IMR-90 (cell line): Measurements from ENCODE around the gene NAV2. TPM values are rescaled to one million over a fixed set of nuclear protein-coding genes. Genes with fewer than 3 reads are reported as not detected.

Experiments used
- ATAC-seq: fragments of 200-7000 bp; cut with Tn5 transposase; 2 replicates; pipeline ENCODE4 v1.9.1; 2020; ENCODE audit warnings: low read depth, mild to moderate bottlenecking, moderate library complexity
- BruUV-seq: library from RNA; stranded (reverse); fragments of 400-500 nt; replicated peaks from 2 replicates; lab custom pipeline; 2021; lab: Mats Ljungman, UMichigan
- CTCF ChIA-PET: fragments of 300-600 bp; formaldehyde crosslinking; extraction: SDS; loops from one replicate; lab custom pipeline; 2021; ENCODE audit warnings: antibody characterized with exemption; lab: Yijun Ruan, JAX
- POLR2A ChIA-PET: fragments of 300-600 bp; sonication (Branson Sonifier 250); formaldehyde crosslinking; loops from one replicate; lab custom pipeline; 2022; ENCODE audit warnings: antibody characterized with exemption; ENCODE audit not compliant: unreplicated experiment; lab: Charles Lee
- DNase-seq: peaks from one replicate; pipeline ENCODE4 v3.0.0; 2013
- H2AFZ ChIP-seq: replicated peaks from 2 replicates; pipeline ENCODE3; 2013; ENCODE audit warnings: low read length, mild to moderate bottlenecking; ENCODE audit not compliant: poor library complexity
- H2AK5ac ChIP-seq: 2 replicates; pipeline ENCODE4 v1.6.1; 2013; ENCODE audit warnings: low read depth, low read length, inconsistent platforms
- H2AK9ac ChIP-seq: replicated peaks from 2 replicates; pipeline ENCODE3; 2013; ENCODE audit warnings: mild to moderate bottlenecking, low read depth, low read length, moderate library complexity; ENCODE audit not compliant: poor library complexity
- H2BK120ac ChIP-seq: 2 replicates; pipeline ENCODE4 v1.6.1; 2013; ENCODE audit warnings: low read depth, low read length, inconsistent platforms
- H2BK15ac ChIP-seq: 3 replicates; pipeline ENCODE4 v1.6.1; 2013; ENCODE audit warnings: low read depth, low read length, inconsistent platforms
- H2BK20ac ChIP-seq: 2 replicates; pipeline ENCODE4 v1.6.1; 2013; ENCODE audit warnings: low read depth, mild to moderate bottlenecking, inconsistent platforms, low read length, moderate library complexity
- H2BK5ac ChIP-seq: 2 replicates; pipeline ENCODE4 v1.6.1; 2013; ENCODE audit warnings: mild to moderate bottlenecking, low read depth, low read length, inconsistent platforms; ENCODE audit not compliant: poor library complexity, severe bottlenecking
- H3K14ac ChIP-seq: replicated peaks from 2 replicates; pipeline ENCODE4 v1.6.1; 2013; ENCODE audit warnings: low read depth, low read length, inconsistent platforms
- H3K18ac ChIP-seq: 2 replicates; pipeline ENCODE4 v1.6.1; 2013; ENCODE audit warnings: low read depth, low read length, control low read depth
- H3K23ac ChIP-seq: 2 replicates; pipeline ENCODE4 v1.6.1; 2013; ENCODE audit warnings: low read depth, low read length, inconsistent platforms
- H3K27ac ChIP-seq: 2 replicates; pipeline ENCODE4 v1.5.1; 2013; ENCODE audit warnings: mild to moderate bottlenecking, control low read depth, low read length; ENCODE audit not compliant: insufficient read depth
- H3K27me3 ChIP-seq: 2 replicates; pipeline ENCODE4 v1.6.1; 2013; ENCODE audit warnings: low read length; ENCODE audit not compliant: control insufficient read depth, insufficient read depth
- H3K36me3 ChIP-seq: 2 replicates; pipeline ENCODE4 v1.6.1; 2013; ENCODE audit warnings: low read length, mixed read lengths; ENCODE audit not compliant: control insufficient read depth, insufficient read depth
- H3K4ac ChIP-seq: 2 replicates; pipeline ENCODE4 v1.6.1; 2013; ENCODE audit warnings: low read depth, low read length, inconsistent platforms
- H3K4me1 ChIP-seq: 2 replicates; pipeline ENCODE4 v1.6.1; 2013; ENCODE audit warnings: low read length, mixed read lengths; ENCODE audit not compliant: control insufficient read depth, insufficient read depth
- H3K4me2 ChIP-seq: 2 replicates; pipeline ENCODE4 v1.6.1; 2013; ENCODE audit warnings: low read depth, mild to moderate bottlenecking, control low read depth, low read length, moderate library complexity
- H3K4me3 ChIP-seq: 2 replicates; pipeline ENCODE4 v1.5.1; 2013; ENCODE audit warnings: low read depth, mild to moderate bottlenecking, control low read depth, low read length, moderate library complexity; ENCODE audit not compliant: insufficient read depth
- H3K56ac ChIP-seq: 2 replicates; pipeline ENCODE4 v1.6.1; 2013; ENCODE audit warnings: low read length, inconsistent platforms; ENCODE audit not compliant: insufficient read depth; ENCODE audit errors: extremely low read depth
- H3K79me1 ChIP-seq, 2 experiments: 2 replicates each; pipeline ENCODE4 v1.6.1; 2013; ENCODE audit warnings: low read length in 2 of 2, inconsistent platforms in 1 of 2, low read depth in 1 of 2
- H3K9ac ChIP-seq: 2 replicates; pipeline ENCODE4 v1.6.1; 2013; ENCODE audit warnings: low read depth, low read length, control low read depth
- H3K9me1 ChIP-seq: 2 replicates; pipeline ENCODE4 v1.6.1; 2013; ENCODE audit warnings: low read length, inconsistent platforms; ENCODE audit not compliant: insufficient read depth
- H3K9me3 ChIP-seq: 2 replicates; pipeline ENCODE4 v1.6.1; 2013; ENCODE audit warnings: low read length; ENCODE audit not compliant: control insufficient read depth, insufficient read depth
- H4K20me1 ChIP-seq: 2 replicates; pipeline ENCODE4 v1.6.1; 2013; ENCODE audit warnings: low read length, inconsistent platforms; ENCODE audit not compliant: insufficient read depth
- H4K5ac ChIP-seq: 2 replicates; pipeline ENCODE4 v1.6.1; 2013; ENCODE audit warnings: mild to moderate bottlenecking, low read depth, low read length, control low read depth
- H4K8ac ChIP-seq, 2 experiments: 2 replicates each; pipeline ENCODE4 v1.6.1; 2013; ENCODE audit warnings: low read depth in 2 of 2, low read length in 2 of 2, control low read depth in 1 of 2, inconsistent platforms in 1 of 2
- H4K91ac ChIP-seq: 2 replicates; pipeline ENCODE4 v1.6.1; 2013; ENCODE audit warnings: low read depth, low read length, inconsistent platforms; ENCODE audit not compliant: insufficient read depth
- CHD1 ChIP-seq: IDR thresholded peaks from 2 replicates; pipeline ENCODE4 v1.6.1; 2012; ENCODE audit warnings: low read depth, low read length, improper control_type of control experiment
- NFE2L2 ChIP-seq: fragments of 150-350 bp; IDR thresholded peaks from 2 replicates; pipeline ENCODE4 v1.6.1; 2016; ENCODE audit warnings: low read depth, mild to moderate bottlenecking, low read length
- RFX5 ChIP-seq: IDR thresholded peaks from 2 replicates; pipeline ENCODE4 v1.8.0; 2012; ENCODE audit warnings: low read depth, mild to moderate bottlenecking, low read length, moderate library complexity
- WGBS, 2 experiments: methylation state at CpG; one replicate each; pipeline versions ENCODE4 v1.1.5 to v1.1.7; 2013; ENCODE audit warnings: missing lambda C conversion rate in 2 of 2; ENCODE audit not compliant: insufficient read length in 1 of 2; ENCODE audit errors: extremely low coverage in 2 of 2; 5-methylcytosine and 5-hydroxymethylcytosine counted together
- dilution Hi-C: fragments of 300-500 bp; cut with HindIII; formaldehyde crosslinking; loops from one replicate; pipeline ENCODE4 v1.14.3; 2018; ENCODE audit warnings: low sequenced_read_pairs; ENCODE audit not compliant: unreplicated experiment
- in situ Hi-C: fragments of 300-500 bp; cut with MboI; formaldehyde crosslinking; loops from 3 replicates; pipeline ENCODE4 v1.14.3; 2019; ENCODE audit warnings: low sequenced_read_pairs, inconsistent platforms, mixed read lengths
- intact Hi-C: fragments of 100-400 bp; cut with micrococcal nuclease; formaldehyde crosslinking; loops from 2 replicates; pipeline ENCODE4 v1.10.0; 2022
- polyA plus RNA-seq, 3 experiments: library from polyadenylated mRNA; depleted of rRNA; stranded (reverse); fragments of >200 nt; gene quantifications; 2 replicates each; pipeline ENCODE4 v1.2.3, GENCODE V29; 2012; ENCODE audit warnings: low replicate concordance in 1 of 3
- total RNA-seq: library from RNA; depleted of rRNA; stranded (reverse); fragments of >200 nt; gene quantifications from 2 replicates; pipeline ENCODE4 v1.2.3, GENCODE V29; 2012

NAV2 gene
- total and polyA plus RNA-seq, 2 of the 4 experiments (the other 2 are of a cell fraction) = 4.5 to 12.6 TPM

DNA sequence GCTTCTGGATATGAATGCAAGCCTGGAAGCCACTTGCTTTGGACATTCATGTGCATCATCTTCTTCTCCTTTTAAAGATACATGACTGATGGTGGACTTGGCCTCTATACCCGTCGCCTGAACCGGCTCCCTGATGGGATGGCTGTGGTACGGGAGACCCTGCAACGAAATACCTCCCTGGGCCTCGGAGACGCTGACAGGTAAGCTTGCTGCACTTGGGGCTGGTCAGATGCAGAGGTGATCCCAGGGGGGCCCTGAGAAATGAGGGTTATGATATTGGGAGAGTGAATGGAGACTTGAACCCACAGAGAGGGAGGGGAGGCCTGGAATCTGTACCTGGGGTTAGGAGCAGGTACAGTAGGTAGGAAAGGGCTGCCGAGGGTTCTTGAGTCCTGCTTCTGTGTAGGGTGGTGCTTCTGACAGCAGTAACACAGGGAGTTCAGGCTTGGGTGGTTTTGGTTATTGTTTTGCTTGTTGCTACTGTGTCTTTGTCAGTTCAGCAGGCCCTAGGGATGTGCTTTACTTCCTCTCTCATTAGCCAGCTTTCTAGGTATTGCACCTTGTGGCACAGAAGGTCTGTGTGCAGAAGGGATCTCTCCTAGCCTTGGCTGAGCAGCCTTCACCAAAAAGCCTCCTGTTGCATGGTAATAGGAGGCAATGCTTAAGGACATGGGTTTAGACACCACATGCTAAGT is 271.6 kb downstream of the NAV2 start:
- H3K36me3 ChIP-seq = 0 out of 2 replicates have a peak, but pooled peaks cover 3% of the 10 kb centered on the region
- CTCF ChIA-PET = no interaction called here

More for the DNA sequence above, 271.6 kb downstream of the NAV2 start:
- H4K91ac ChIP-seq = no peak overlapping the region
- peak overlapping the region; percentile 35; the same call in 1 of the 3 replicates for H2BK15ac ChIP-seq
- no peak overlapping the region for H3K14ac ChIP-seq
- no peak overlapping the region for H2AK9ac ChIP-seq
- peaks cover 21 to 36% of the 10 kb centered on the region in 2 experiments for H3K79me1 ChIP-seq
- no peak overlapping the region for H3K56ac ChIP-seq
- no peak overlapping the region for H2BK5ac ChIP-seq
- 100% methylated on average over 3 of the region's 8 CpGs; no CpG with 5 or more reads in 1 of the 2 experiments for WGBS, 2 experiments
- no peak overlapping the region for H2AFZ ChIP-seq
- POLR2A ChIA-PET = no interaction called here
- H3K27me3 ChIP-seq = no peaks in the 10 kb centered on the region
- DNase-seq (no peak), ATAC-seq (no peak)
- no peak overlapping the region for H3K9ac ChIP-seq
- BruUV-seq = no TSS peak
- H3K4ac ChIP-seq = no peak overlapping the region
- no peak overlapping the region for H3K4me3 ChIP-seq
- H3K18ac ChIP-seq = no peak overlapping the region
- H3K23ac ChIP-seq = 0 out of 2 replicates have a peak overlapping the region, but pooled peaks have one; percentile 15
- in situ Hi-C loops = no loop called here
- H2AK5ac ChIP-seq = 0 out of 2 replicates have a peak overlapping the region, but pooled peaks have one; percentile 33
- H4K8ac ChIP-seq = no peak overlapping the region
- H2BK120ac ChIP-seq = no peak overlapping the region
- no peak overlapping the region for H4K5ac ChIP-seq
- dilution Hi-C loops = no loop called here
- TF ChIP-seq RFX5 (no peak), NFE2L2 (no peak), CHD1 (no peak)
- intact Hi-C loops = no loop called here
- H3K27ac ChIP-seq = no peak overlapping the region
- H3K4me2 ChIP-seq = no peak overlapping the region
- H3K4me1 ChIP-seq = peaks cover 35% of the 10 kb centered on the region
- H3K9me1 ChIP-seq = peaks cover 36% of the 10 kb centered on the region
- no peaks in the 10 kb centered on the region for H3K9me3 ChIP-seq
- H4K20me1 ChIP-seq = no peaks in the 10 kb centered on the region
- no peak overlapping the region for H2BK20ac ChIP-seq
